Neural cell (in vitro differentiated cells): ENCODE measurements around the gene BMP7. TPM values are rescaled to one million over a fixed set of nuclear protein-coding genes. Genes with fewer than 3 reads are reported as not detected.

Experiments used
- H2AFZ ChIP-seq: fragments of 200-600, 300-800 bp; sonication (generic), shearing (Covaris generic); 2 replicates; pipeline ENCODE4 v1.6.0; 2014; ENCODE audit warnings: low read depth, mild to moderate bottlenecking, antibody characterized with exemption, low read length, moderate library complexity
- H3F3A ChIP-seq: fragments of 200-600 bp; shearing (Covaris generic); 2 replicates; pipeline ENCODE4 v1.6.1; 2016; ENCODE audit warnings: mild to moderate bottlenecking, moderate library complexity, mixed read lengths, antibody characterized with exemption, low read length; ENCODE audit not compliant: insufficient read depth, poor library complexity, severe bottlenecking
- H3K27ac ChIP-seq: fragments of 200-600, 300-800 bp; sonication (generic), shearing (Covaris generic); 2 replicates; pipeline ENCODE4 v1.5.1; 2014; ENCODE audit warnings: mild to moderate bottlenecking, low read length, moderate library complexity
- H3K27me3 ChIP-seq: fragments of 300-800, 200-600 bp; sonication (generic), shearing (Covaris generic); 2 replicates; pipeline ENCODE4 v1.6.0; 2014; ENCODE audit warnings: mild to moderate bottlenecking, low read depth, low read length, moderate library complexity; ENCODE audit not compliant: insufficient read depth
- H3K36me3 ChIP-seq: fragments of 300-800, 200-600 bp; sonication (generic), shearing (Covaris generic); 2 replicates; pipeline ENCODE4 v1.5.1; 2014; ENCODE audit warnings: mild to moderate bottlenecking, antibody characterized with exemption, low read length, moderate library complexity; ENCODE audit not compliant: insufficient read depth
- H3K4me2 ChIP-seq: fragments of 300-800, 200-600 bp; sonication (generic), shearing (Covaris generic); 2 replicates; pipeline ENCODE4 v1.6.0; 2014; ENCODE audit warnings: mild to moderate bottlenecking, low read length
- H3K4me3 ChIP-seq: fragments of 300-800, 200-600 bp; sonication (generic), shearing (Covaris generic); 2 replicates; pipeline ENCODE4 v1.5.1; 2014; ENCODE audit warnings: mild to moderate bottlenecking, low read length, moderate library complexity
- H3K79me2 ChIP-seq: fragments of 200-600 bp; shearing (Covaris generic); replicated peaks from 2 replicates; pipeline ENCODE4 v1.6.0; 2014; ENCODE audit warnings: mild to moderate bottlenecking, low read length, moderate library complexity; ENCODE audit not compliant: insufficient read depth
- H3K9ac ChIP-seq: fragments of 300-800, 200-600 bp; sonication (generic), shearing (Covaris generic); 2 replicates; pipeline ENCODE4 v1.6.1; 2016; ENCODE audit warnings: mild to moderate bottlenecking, low read length, mixed read lengths
- H3K9me2 ChIP-seq: fragments of 200-600 bp; shearing (Covaris generic); 2 replicates; pipeline ENCODE4 v1.6.1; 2016; ENCODE audit warnings: mild to moderate bottlenecking, low read length, mixed read lengths; ENCODE audit not compliant: insufficient read depth
- H3K9me3 ChIP-seq: fragments of 200-600, 300-800 bp; sonication (generic), shearing (Covaris generic); 2 replicates; pipeline ENCODE4 v1.6.1; 2016; ENCODE audit warnings: mild to moderate bottlenecking, mixed run types, low read length, moderate library complexity, mixed read lengths
- H4K20me1 ChIP-seq: fragments of 200-600 bp; shearing (Covaris generic); 2 replicates; pipeline ENCODE4 v1.6.1; 2016; ENCODE audit warnings: mild to moderate bottlenecking, mixed run types; ENCODE audit not compliant: insufficient read depth
- CTCF ChIP-seq: fragments of 450-650 bp; IDR thresholded peaks from 2 replicates; pipeline ENCODE4 v1.5.1; 2014; ENCODE audit warnings: antibody characterized with exemption, mild to moderate bottlenecking, moderate library complexity; ENCODE audit not compliant: poor library complexity, severe bottlenecking
- EP300 ChIP-seq: fragments of 450-650 bp; conservative IDR thresholded peaks from 2 replicates; pipeline ENCODE4 v1.6.1; 2014; ENCODE audit warnings: antibody characterized with exemption, mild to moderate bottlenecking, moderate library complexity; ENCODE audit not compliant: poor library complexity, severe bottlenecking
- EZH2 ChIP-seq: fragments of 200-600, 300-800 bp; shearing (Covaris generic), sonication (generic); IDR thresholded peaks from 2 replicates; pipeline ENCODE4 v1.6.1; 2014; ENCODE audit warnings: antibody characterized with exemption, low read length, borderline replicate concordance, mild to moderate bottlenecking; ENCODE audit not compliant: insufficient read depth, poor library complexity, severe bottlenecking
- MXI1 ChIP-seq: fragments of 450-650 bp; conservative IDR thresholded peaks from 2 replicates; pipeline ENCODE4 v1.6.1; 2014; ENCODE audit warnings: antibody characterized with exemption, mild to moderate bottlenecking; ENCODE audit not compliant: poor library complexity, severe bottlenecking
- POLR2AphosphoS5 ChIP-seq: IDR thresholded peaks from 2 replicates; pipeline ENCODE4 v1.6.1; 2012
- RAD21 ChIP-seq: fragments of 450-650 bp; conservative IDR thresholded peaks from 2 replicates; pipeline ENCODE4 v1.6.1; 2014; ENCODE audit warnings: antibody characterized with exemption, mild to moderate bottlenecking, moderate library complexity
- REST ChIP-seq: IDR thresholded peaks from 2 replicates; pipeline ENCODE4 v1.6.1; 2012; ENCODE audit warnings: borderline replicate concordance
- SMC3 ChIP-seq: fragments of 450-650 bp; conservative IDR thresholded peaks from 2 replicates; pipeline ENCODE4 v1.6.1; 2014; ENCODE audit warnings: antibody characterized with exemption, mild to moderate bottlenecking, moderate library complexity; ENCODE audit not compliant: poor library complexity
- TAF1 ChIP-seq: IDR thresholded peaks from 2 replicates; pipeline ENCODE4 v1.6.1; 2012; ENCODE audit warnings: low read depth
- polyA plus RNA-seq: library from polyadenylated mRNA; depleted of rRNA; stranded (reverse); fragments of >200 nt; gene quantifications from 2 replicates; pipeline ENCODE4 v1.2.3, GENCODE V29; 2014

BMP7 gene
- polyA plus RNA-seq, 1 donor from 2014 or later, result 3.6 TPM

GRCh38 chr20:57215826-57216471, 50.5 kb downstream of the BMP7 start:
- no peaks in the 10 kb centered on the region for H3K9me3 ChIP-seq
- no peak overlapping the region for H3K4me3 ChIP-seq
- H3K79me2 ChIP-seq, result no peaks in the 10 kb centered on the region
- no peaks in the 10 kb centered on the region for H4K20me1 ChIP-seq
- no peaks in the 10 kb centered on the region for H3K9me2 ChIP-seq
- TF ChIP-seq TAF1 (no peak), POLR2AphosphoS5 (no peak), MXI1 (no peak), SMC3 (no peak), CTCF (no peak), EP300 (no peak), RAD21 (no peak), REST (no peak), EZH2 (no peak)
- H3K4me2 ChIP-seq, result no peak overlapping the region
- no peak overlapping the region for H3K9ac ChIP-seq
- no peaks in the 10 kb centered on the region for H3F3A ChIP-seq
- H3K27me3 ChIP-seq, result no peaks in the 10 kb centered on the region
- H3K27ac ChIP-seq, result no peak overlapping the region
- no peak overlapping the region for H2AFZ ChIP-seq
- no peaks in the 10 kb centered on the region for H3K36me3 ChIP-seq

GRCh38 chr20:57215426-57215825, 51.0 kb downstream of the BMP7 start:
- Histone ChIP-seq H3K4me3 (no peak overlapping the region), H2AFZ (no peak overlapping the region), H3F3A (no peaks in the 10 kb centered on the region), H3K79me2 (no peaks in the 10 kb centered on the region), H4K20me1 (no peaks in the 10 kb centered on the region), H3K27me3 (no peaks in the 10 kb centered on the region), H3K36me3 (no peaks in the 10 kb centered on the region), H3K27ac (no peak overlapping the region), H3K9me3 (no peaks in the 10 kb centered on the region), H3K4me2 (no peak overlapping the region), H3K9ac (no peak overlapping the region), H3K9me2 (no peaks in the 10 kb centered on the region)
- TF ChIP-seq TAF1 (no peak), RAD21 (no peak), EZH2 (no peak), MXI1 (no peak), SMC3 (no peak), EP300 (no peak), POLR2AphosphoS5 (no peak), REST (no peak), CTCF (no peak)
